ENCODE data around the gene CAPN15. TPM values are rescaled to one million over a fixed set of nuclear protein-coding genes. Genes with fewer than 3 reads are reported as not detected.

CAPN15 gene
- total RNA-seq, 1 donor from 2014 or later: 16.8 TPM

- DNase-seq (ENCODE audit: missing footprints) (no peak), ATAC-seq (peak; percentile 24)
- intact Hi-C loops (cut with DNase I): no loop called here
Observed at GRCh38 chr16:535446-536405, 8.2 kb downstream of the CAPN15 start.

GRCh38 chr16:536746-537145, 9.2 kb downstream of the CAPN15 start:
- ATAC-seq (no peak), DNase-seq (ENCODE audit: missing footprints) (no peak)
- intact Hi-C loops (cut with DNase I): no loop called here

GRCh38 chr16:537415-538335, 10.2 kb downstream of the CAPN15 start:
- intact Hi-C loops (cut with DNase I): no loop called here
- DNase-seq (ENCODE audit: missing footprints) (no peak), ATAC-seq (no peak)

- DNase-seq (ENCODE audit: missing footprints) (no peak), ATAC-seq (no peak)
- intact Hi-C loops (cut with DNase I): no loop called here
Observed at GRCh38 chr16:539901-540530, 12.5 kb downstream of the CAPN15 start.

GRCh38 chr16:540645-541340, 13.3 kb downstream of the CAPN15 start:
- ATAC-seq (no peak), DNase-seq (ENCODE audit: missing footprints) (no peak)
- intact Hi-C loops (cut with DNase I): no loop called here

GRCh38 chr16:543301-544164, 16.0 kb downstream of the CAPN15 start:
- no peak for DNase-seq (ENCODE audit: missing footprints)
- ATAC-seq: no peak
- intact Hi-C loops (cut with DNase I): no loop called here

- intact Hi-C loops (cut with DNase I): no loop called here
- no peak for DNase-seq (ENCODE audit: missing footprints)
- no peak for ATAC-seq
Observed at GRCh38 chr16:544517-544916, 17.0 kb downstream of the CAPN15 start.

- DNase-seq (ENCODE audit: missing footprints) (peak; percentile 88), ATAC-seq (peak; percentile 76)
- intact Hi-C loops (cut with DNase I): no loop called here
Observed at GRCh38 chr16:546909-547770, 19.6 kb downstream of the CAPN15 start.

- intact Hi-C loops (cut with DNase I): no loop called here
- ATAC-seq (no peak), DNase-seq (ENCODE audit: missing footprints) (no peak)
Observed at GRCh38 chr16:548586-548985, 21.1 kb downstream of the CAPN15 start.

- ATAC-seq: no peak
- intact Hi-C loops (cut with DNase I): no loop called here
- no peak for DNase-seq (ENCODE audit: missing footprints)
Observed at GRCh38 chr16:549544-550263, 22.2 kb downstream of the CAPN15 start.

GRCh38 chr16:551210-551609, 23.7 kb downstream of the CAPN15 start:
- ATAC-seq: no peak
- no peak for DNase-seq (ENCODE audit: missing footprints)
- intact Hi-C loops (cut with DNase I): no loop called here

- intact Hi-C loops (cut with DNase I): no loop called here
- DNase-seq (ENCODE audit: missing footprints) (no peak), ATAC-seq (no peak)
Observed at GRCh38 chr16:552171-552570, 24.7 kb downstream of the CAPN15 start.

- ATAC-seq: no peak
- DNase-seq (ENCODE audit: missing footprints): no peak
- intact Hi-C loops (cut with DNase I): no loop called here
Observed at GRCh38 chr16:553601-554296, 26.2 kb downstream of the CAPN15 start.

GRCh38 chr16:554297-554621, 26.7 kb downstream of the CAPN15 start:
- DNase-seq (ENCODE audit: missing footprints) (no peak), ATAC-seq (no peak)
- intact Hi-C loops (cut with DNase I): no loop called here

- ATAC-seq (no peak), DNase-seq (ENCODE audit: missing footprints) (no peak)
- intact Hi-C loops (cut with DNase I): no loop called here
Observed at GRCh38 chr16:554640-555365, 27.3 kb downstream of the CAPN15 start.
